Suprapubic skin (tissue), 4 donors: Measurements from ENCODE around the gene ASB6.

Experiments
- CTCF ChIP-seq, 2 donors: fragments of 200-600 bp in 1 of 2; fragments of 450-650 bp in 1 of 2; sonication (generic) in 1 of 2; IDR thresholded peaks; one replicate each; pipeline ENCODE4 v1.5.1; 2016 to 2019; ENCODE audit warnings: antibody characterized with exemption in 2 of 2, mild to moderate bottlenecking in 1 of 2, moderate library complexity in 1 of 2
- EP300 ChIP-seq: sonication (generic); formaldehyde crosslinking; IDR thresholded peaks from one replicate; pipeline ENCODE4 v1.6.1; 2017; ENCODE audit warnings: antibody characterized with exemption
- POLR2A ChIP-seq, 2 donors: fragments of 450-650 bp; IDR thresholded peaks; one replicate each; pipeline ENCODE4 v1.6.1; 2017; ENCODE audit warnings: antibody characterized with exemption in 2 of 2, mild to moderate bottlenecking in 2 of 2, moderate library complexity in 2 of 2
- POLR2AphosphoS5 ChIP-seq, 3 donors: sonication (generic); formaldehyde crosslinking; IDR thresholded peaks; one replicate each; pipeline ENCODE4 v1.6.1; 2017; ENCODE audit warnings: antibody characterized with exemption in 3 of 3

- TF ChIP-seq CTCF (IDR thresholded peaks at IDR 0.05) (no peak), POLR2AphosphoS5 (IDR thresholded peaks at IDR 0.05) (no peak), POLR2A (IDR thresholded peaks at IDR 0.05) (no peak), EP300 (no peak)
Measured at GRCh38 chr9:129635099-129636065, 6.6 kb downstream of the ASB6 start.
